A549 (cell line): ENCODE results near the gene BRAF.

Experiments used
- BHLHE40 ChIP-seq: IDR thresholded peaks from 2 replicates; pipeline ENCODE4 v1.6.1; 2012; ENCODE audit warnings: low read depth, low read length, inconsistent platforms
- CBX2 ChIP-seq: fragments of 200-600 bp; sonication (generic); IDR thresholded peaks from 2 replicates; pipeline ENCODE4 v1.6.1; 2016; ENCODE audit warnings: low read depth, mild to moderate bottlenecking, borderline replicate concordance
- CHD2 ChIP-seq: fragments of 150-350 bp; IDR thresholded peaks from 2 replicates; pipeline ENCODE4 v1.6.1; 2014; ENCODE audit warnings: low read length; ENCODE audit not compliant: partially characterized antibody
- EP300 ChIP-seq, 2 experiments: fragments of >200 bp; sonication (Bioruptor Twin); formaldehyde crosslinking; IDR thresholded peaks; 2 replicates in 1 of 2; 3 replicates in 1 of 2; pipeline ENCODE4 v1.6.1; 2016 to 2017
- HOXB5 ChIP-seq: fragments of 250-450 bp; sonication (Bioruptor Pico); IDR thresholded peaks from 2 replicates; pipeline ENCODE4 v1.5.0; 2020; ENCODE audit warnings: mild to moderate bottlenecking, moderate library complexity
- MAZ ChIP-seq: fragments of 150-350 bp; IDR thresholded peaks from 2 replicates; pipeline ENCODE4 v1.6.1; 2014; ENCODE audit warnings: antibody characterized with exemption, low read depth, low read length, borderline replicate concordance
- POLR2A ChIP-seq: IDR thresholded peaks from 2 replicates; pipeline ENCODE4 v1.6.1; 2012; ENCODE audit warnings: mild to moderate bottlenecking, low read length
- RFX5 ChIP-seq: fragments of 450-650 bp; IDR thresholded peaks from 2 replicates; pipeline ENCODE4 v1.7.1; 2014; ENCODE audit warnings: antibody characterized with exemption, mild to moderate bottlenecking, moderate library complexity
- SMC3 ChIP-seq: fragments of >200 bp; sonication (Bioruptor Twin); formaldehyde crosslinking; IDR thresholded peaks from 3 replicates; pipeline ENCODE4 v1.6.1; 2018; ENCODE audit warnings: inconsistent platforms
- USF2 ChIP-seq: fragments of 450-650 bp; IDR thresholded peaks from 2 replicates; pipeline ENCODE4 v1.6.1; 2014; ENCODE audit warnings: antibody characterized with exemption
- TF ChIP-seq, protein P1 (sequence below): fragments of >200 bp; sonication (Bioruptor Twin); formaldehyde crosslinking; IDR thresholded peaks from 3 replicates; pipeline ENCODE4 v1.5.1; 2016
- TF ChIP-seq, protein P2 (sequence below): fragments of 150-350 bp; IDR thresholded peaks from 2 replicates; pipeline ENCODE4 v1.6.1; 2014; ENCODE audit warnings: low read depth, mild to moderate bottlenecking, low read length

DNA sequence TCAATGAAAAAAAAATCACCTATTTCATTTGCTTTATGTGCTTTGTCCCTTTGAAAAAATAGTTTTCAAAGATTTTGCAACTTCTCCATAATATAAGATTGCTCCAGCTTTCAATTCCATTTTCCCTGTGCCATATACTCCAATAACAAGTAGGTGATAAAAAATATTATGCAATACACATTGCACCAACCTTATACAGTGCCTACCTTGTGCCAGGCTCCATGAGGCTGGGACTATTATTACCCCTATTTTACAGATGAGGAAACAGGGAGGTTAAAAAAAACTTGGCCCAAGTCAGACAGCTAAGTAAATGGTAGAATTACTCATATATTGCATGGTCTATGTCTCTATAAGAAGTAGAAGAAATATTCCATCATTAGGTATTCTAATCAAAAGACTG, 57.8 kb downstream of the BRAF start:
- TF ChIP-seq POLR2A (no peak), MAZ (no peak), USF2 (no peak), EP300 (IDR thresholded peaks at IDR 0.05) (no peak), HOXB5 (CRISPR knock-in tag) (no peak), CHD2 (no peak), BHLHE40 (no peak), SMC3 (no peak), CBX2 (no peak), RFX5 (no peak)
- TF ChIP-seq, protein P1, sequence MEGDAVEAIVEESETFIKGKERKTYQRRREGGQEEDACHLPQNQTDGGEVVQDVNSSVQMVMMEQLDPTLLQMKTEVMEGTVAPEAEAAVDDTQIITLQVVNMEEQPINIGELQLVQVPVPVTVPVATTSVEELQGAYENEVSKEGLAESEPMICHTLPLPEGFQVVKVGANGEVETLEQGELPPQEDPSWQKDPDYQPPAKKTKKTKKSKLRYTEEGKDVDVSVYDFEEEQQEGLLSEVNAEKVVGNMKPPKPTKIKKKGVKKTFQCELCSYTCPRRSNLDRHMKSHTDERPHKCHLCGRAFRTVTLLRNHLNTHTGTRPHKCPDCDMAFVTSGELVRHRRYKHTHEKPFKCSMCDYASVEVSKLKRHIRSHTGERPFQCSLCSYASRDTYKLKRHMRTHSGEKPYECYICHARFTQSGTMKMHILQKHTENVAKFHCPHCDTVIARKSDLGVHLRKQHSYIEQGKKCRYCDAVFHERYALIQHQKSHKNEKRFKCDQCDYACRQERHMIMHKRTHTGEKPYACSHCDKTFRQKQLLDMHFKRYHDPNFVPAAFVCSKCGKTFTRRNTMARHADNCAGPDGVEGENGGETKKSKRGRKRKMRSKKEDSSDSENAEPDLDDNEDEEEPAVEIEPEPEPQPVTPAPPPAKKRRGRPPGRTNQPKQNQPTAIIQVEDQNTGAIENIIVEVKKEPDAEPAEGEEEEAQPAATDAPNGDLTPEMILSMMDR = no peak
- TF ChIP-seq, protein P2, sequence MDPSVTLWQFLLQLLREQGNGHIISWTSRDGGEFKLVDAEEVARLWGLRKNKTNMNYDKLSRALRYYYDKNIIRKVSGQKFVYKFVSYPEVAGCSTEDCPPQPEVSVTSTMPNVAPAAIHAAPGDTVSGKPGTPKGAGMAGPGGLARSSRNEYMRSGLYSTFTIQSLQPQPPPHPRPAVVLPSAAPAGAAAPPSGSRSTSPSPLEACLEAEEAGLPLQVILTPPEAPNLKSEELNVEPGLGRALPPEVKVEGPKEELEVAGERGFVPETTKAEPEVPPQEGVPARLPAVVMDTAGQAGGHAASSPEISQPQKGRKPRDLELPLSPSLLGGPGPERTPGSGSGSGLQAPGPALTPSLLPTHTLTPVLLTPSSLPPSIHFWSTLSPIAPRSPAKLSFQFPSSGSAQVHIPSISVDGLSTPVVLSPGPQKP = no peak
